H1 (cell line): ENCODE data around the gene SPOCK1. TPM values are rescaled to one million over a fixed set of nuclear protein-coding genes. Genes with fewer than 3 reads are reported as not detected.

Experiments used
- CBX8 ChIP-seq: fragments of 300-800, 300-1000 bp; sonication (generic); IDR thresholded peaks from 2 replicates; pipeline ENCODE4 v1.7.1; 2016; ENCODE audit warnings: low read depth, low read length, borderline replicate concordance
- CHD2 ChIP-seq: IDR thresholded peaks from 2 replicates; pipeline ENCODE4 v1.6.1; 2012; ENCODE audit warnings: low read length, improper control_type of control experiment
- polyA plus RNA-seq, 7 experiments: library from polyadenylated mRNA; depleted of rRNA in 3 of 7; stranded (reverse) in 5 of 7; unstranded in 2 of 7; fragments of >200 nt in 5 of 7; fragments of 200-250 nt in 2 of 7; gene quantifications; 1 replicate in 5 of 7; 2 replicates in 1 of 7; 4 replicates in 1 of 7; pipeline versions ENCODE4 v1.2.1 to v1.2.3, GENCODE V29; 2011 to 2013; ENCODE audit warnings: missing spikeins in 2 of 7, mixed read lengths in 2 of 7
- total RNA-seq: library from RNA; stranded (reverse); fragmentation: NEBNext Ultra II Directional; extraction: Animal tissue kit (Norgen Biotek cat#: 25700); gene quantifications from 2 replicates; pipeline ENCODE4 v1.2.1, GENCODE V29; 2021

Gene SPOCK1
- total and polyA plus RNA-seq, 2 of the 8 experiments (the other 6 are each of a cell fraction or from before 2014, with no cell fraction given): 6.9 to 18.1 TPM

DNA sequence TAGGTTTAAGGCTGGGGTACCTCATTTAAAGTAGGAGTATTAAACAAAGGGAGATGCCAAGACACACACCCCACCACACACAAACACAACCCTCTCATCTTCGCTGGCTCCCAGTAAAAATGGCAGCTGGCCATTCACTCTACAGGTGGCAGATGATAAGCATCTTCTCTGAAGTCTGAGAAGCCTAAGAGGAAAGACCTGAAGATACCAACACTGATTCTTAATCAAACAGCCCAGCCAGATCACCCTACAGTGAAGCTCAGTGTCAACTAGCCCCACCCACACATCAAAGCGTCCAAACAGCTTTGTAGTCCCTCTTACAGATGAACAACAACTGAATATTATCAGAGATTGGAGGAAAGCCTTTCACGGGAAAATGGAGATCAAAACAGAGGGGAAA is 59.5 kb downstream of the SPOCK1 start (continued):
- TF ChIP-seq CHD2: no peak
- TF ChIP-seq CBX8: no peak
